HCT116 (cell line): ENCODE measurements around the gene CCDC134. TPM values are rescaled to one million over a fixed set of nuclear protein-coding genes. Genes with fewer than 3 reads are reported as not detected.

ENCODE experiments used
- ATAC-seq: fragments of 200-7000 bp; cut with Tn5 transposase; 2 replicates; pipeline ENCODE4 v1.9.1; 2020; ENCODE audit warnings: mild to moderate bottlenecking, moderate library complexity
- BruUV-seq: library from RNA; stranded (reverse); fragments of 400-500 nt; replicated peaks from 2 replicates; lab custom pipeline; 2021; lab: Mats Ljungman, UMichigan
- CTCF ChIA-PET: fragments of 300-600 bp; sonication (Branson Sonifier 250); formaldehyde crosslinking; loops from one replicate; lab custom pipeline; 2021; ENCODE audit warnings: antibody characterized with exemption; lab: Charles Lee
- POLR2A ChIA-PET: fragments of 300-600, 350-600 bp; sonication (Branson Sonifier 250); formaldehyde crosslinking; loops from one replicate; lab custom pipeline; 2021; ENCODE audit warnings: antibody characterized with exemption; lab: Charles Lee
- RAD21 ChIA-PET, 2 experiments: fragments of 300-600 bp; sonication (Branson Sonifier 250); formaldehyde crosslinking; loops; one replicate each; lab custom pipeline; 2023; ENCODE audit warnings: low total read pairs in 2 of 2; ENCODE audit not compliant: uncharacterized antibody in 2 of 2, unreplicated experiment in 2 of 2, low non-redundant PET in 1 of 2; lab: Charles Lee
- DNase-seq: peaks from one replicate; pipeline ENCODE4 v3.0.0-alpha.2; 2010; ENCODE audit warnings: low read depth, low spot score
- H2AFZ ChIP-seq: fragments of 200-600 bp; shearing (Covaris generic), sonication (generic); 2 replicates; pipeline ENCODE4 v1.6.1; 2017; ENCODE audit warnings: low read depth, mixed run types, mixed read lengths, antibody characterized with exemption, low read length; ENCODE audit not compliant: poor library complexity, severe bottlenecking
- H3K27ac ChIP-seq: 2 replicates; pipeline ENCODE4 v1.5.1; 2012; ENCODE audit warnings: low read depth, low read length
- H3K27me3 ChIP-seq: fragments of 200-600 bp; sonication (generic); 2 replicates; pipeline ENCODE4 v1.6.1; 2016; ENCODE audit warnings: mixed run types, low read length, mixed read lengths; ENCODE audit not compliant: insufficient read depth
- H3K36me3 ChIP-seq, 2 experiments: fragments of 200-500 bp in 1 of 2; fragments of 200-600 bp in 1 of 2; sonication (Bioruptor generic) in 1 of 2; sonication (generic) in 1 of 2; 2 replicates each; pipeline versions ENCODE4 v1.5.1 to v1.6.1; 2014 to 2016; ENCODE audit warnings: low read length in 2 of 2, inconsistent platforms in 1 of 2, mixed read lengths in 1 of 2, mixed run types in 1 of 2; ENCODE audit not compliant: insufficient read depth in 2 of 2, control insufficient read depth in 1 of 2
- H3K4me1 ChIP-seq, 2 experiments: fragments of 200-600 bp in 1 of 2; sonication (generic) in 1 of 2; 2 replicates each; pipeline versions ENCODE4 v1.5.1 to v1.6.1; 2012 to 2017; ENCODE audit warnings: low read length in 2 of 2, inconsistent platforms in 1 of 2, mild to moderate bottlenecking in 1 of 2, mixed read lengths in 1 of 2, mixed run types in 1 of 2, moderate library complexity in 1 of 2; ENCODE audit not compliant: insufficient read depth in 2 of 2, control insufficient read depth in 1 of 2
- H3K4me2 ChIP-seq: fragments of 200-600 bp; sonication (generic); 2 replicates; pipeline ENCODE4 v1.6.1; 2017; ENCODE audit warnings: mixed run types, low read length, mixed read lengths
- H3K4me3 ChIP-seq, 2 experiments: fragments of 200-600 bp in 1 of 2; sonication (generic) in 1 of 2; replicated peaks in 1 of 2; 2 replicates each; pipeline ENCODE4 v1.5.1; 2011 to 2016; ENCODE audit warnings: low read length in 2 of 2, control low read depth in 1 of 2, low read depth in 1 of 2, mild to moderate bottlenecking in 1 of 2, mixed read lengths in 1 of 2, mixed run types in 1 of 2
- H3K79me2 ChIP-seq: fragments of 200-600 bp; sonication (generic); 2 replicates; pipeline ENCODE4 v1.6.1; 2017; ENCODE audit warnings: mild to moderate bottlenecking, mixed run types, low read length, moderate library complexity, mixed read lengths; ENCODE audit not compliant: insufficient read depth
- H3K9ac ChIP-seq: fragments of 200-600 bp; sonication (generic); 2 replicates; pipeline ENCODE4 v1.6.1; 2016; ENCODE audit warnings: low read length, mixed read lengths
- H3K9me2 ChIP-seq: fragments of 200-600 bp; sonication (generic), shearing (Covaris generic); 2 replicates; pipeline ENCODE4 v1.6.1; 2017; ENCODE audit warnings: mixed run types, mild to moderate bottlenecking, moderate library complexity; ENCODE audit not compliant: insufficient read depth
- H3K9me3 ChIP-seq, 2 experiments: fragments of 200-500 bp in 1 of 2; fragments of 200-600 bp in 1 of 2; sonication (Bioruptor generic) in 1 of 2; sonication (generic) in 1 of 2; 2 replicates each; pipeline ENCODE4 v1.6.1; 2014 to 2017; ENCODE audit warnings: low read length in 2 of 2, mixed read lengths in 2 of 2, inconsistent platforms in 1 of 2, low read depth in 1 of 2, mild to moderate bottlenecking in 1 of 2, mixed run types in 1 of 2, moderate library complexity in 1 of 2; ENCODE audit not compliant: control insufficient read depth in 1 of 2, insufficient read depth in 1 of 2
- H4K20me1 ChIP-seq: fragments of 200-600 bp; sonication (generic), shearing (Covaris generic); 2 replicates; pipeline ENCODE4 v1.6.1; 2017; ENCODE audit warnings: mixed run types, mild to moderate bottlenecking, moderate library complexity; ENCODE audit not compliant: insufficient read depth
- ATF3 ChIP-seq: IDR thresholded peaks from 2 replicates; pipeline ENCODE4 v1.6.1; 2012
- SRF ChIP-seq: IDR thresholded peaks from 2 replicates; pipeline ENCODE4 v1.6.1; 2012; ENCODE audit warnings: low read depth
- intact Hi-C: fragments of 100-400 bp; cut with micrococcal nuclease; formaldehyde crosslinking; loops from 2 replicates; pipeline ENCODE4 v1.10.0; 2022
- total RNA-seq: library from RNA; stranded (reverse); gene quantifications from one replicate; pipeline ENCODE4 v1.2.1, GENCODE V29; 2021; ENCODE audit not compliant: unreplicated experiment
- TF ChIP-seq, protein P1 (sequence below): IDR thresholded peaks from 2 replicates; pipeline ENCODE4 v1.6.1; 2012; ENCODE audit warnings: low read depth
- TF ChIP-seq, protein P2 (sequence below), 3 experiments: fragments of 200-600 bp in 1 of 3; sonication (generic) in 1 of 3; IDR thresholded peaks in 2 of 3; conservative IDR thresholded peaks in 1 of 3; 2 replicates each; pipeline ENCODE4 v1.5.1; 2012 to 2017; ENCODE audit warnings: low read depth in 2 of 3, low read length in 2 of 3, antibody characterized with exemption in 1 of 3, borderline replicate concordance in 1 of 3, control low read depth in 1 of 3, mild to moderate bottlenecking in 1 of 3, mixed read lengths in 1 of 3, mixed run types in 1 of 3, moderate library complexity in 1 of 3; ENCODE audit not compliant: insufficient read depth in 1 of 3

The CCDC134 gene
- total RNA-seq, 1 experiment from 2014 or later: 15.8 TPM

DNA sequence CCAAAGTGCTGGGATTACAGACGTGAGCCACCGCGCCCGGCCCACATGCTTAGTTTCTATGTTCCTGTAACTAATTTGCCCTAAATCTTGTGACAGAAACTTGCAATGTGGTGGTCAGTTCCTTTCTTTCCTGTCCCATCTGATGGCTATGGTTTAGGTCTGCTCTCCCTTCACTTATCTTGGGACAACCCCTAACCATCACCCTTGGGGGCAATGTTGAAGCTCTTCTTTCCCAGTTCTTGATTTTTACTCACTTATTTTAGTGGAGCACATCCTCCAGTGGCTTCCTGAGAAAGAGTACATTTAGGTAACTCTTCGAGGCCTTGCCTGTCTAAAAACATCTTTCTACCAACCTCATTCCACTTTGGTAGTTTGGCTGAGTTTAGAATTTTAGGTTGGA lies 39.7 kb downstream of the CCDC134 start (continued):
- TF ChIP-seq, protein P1, sequence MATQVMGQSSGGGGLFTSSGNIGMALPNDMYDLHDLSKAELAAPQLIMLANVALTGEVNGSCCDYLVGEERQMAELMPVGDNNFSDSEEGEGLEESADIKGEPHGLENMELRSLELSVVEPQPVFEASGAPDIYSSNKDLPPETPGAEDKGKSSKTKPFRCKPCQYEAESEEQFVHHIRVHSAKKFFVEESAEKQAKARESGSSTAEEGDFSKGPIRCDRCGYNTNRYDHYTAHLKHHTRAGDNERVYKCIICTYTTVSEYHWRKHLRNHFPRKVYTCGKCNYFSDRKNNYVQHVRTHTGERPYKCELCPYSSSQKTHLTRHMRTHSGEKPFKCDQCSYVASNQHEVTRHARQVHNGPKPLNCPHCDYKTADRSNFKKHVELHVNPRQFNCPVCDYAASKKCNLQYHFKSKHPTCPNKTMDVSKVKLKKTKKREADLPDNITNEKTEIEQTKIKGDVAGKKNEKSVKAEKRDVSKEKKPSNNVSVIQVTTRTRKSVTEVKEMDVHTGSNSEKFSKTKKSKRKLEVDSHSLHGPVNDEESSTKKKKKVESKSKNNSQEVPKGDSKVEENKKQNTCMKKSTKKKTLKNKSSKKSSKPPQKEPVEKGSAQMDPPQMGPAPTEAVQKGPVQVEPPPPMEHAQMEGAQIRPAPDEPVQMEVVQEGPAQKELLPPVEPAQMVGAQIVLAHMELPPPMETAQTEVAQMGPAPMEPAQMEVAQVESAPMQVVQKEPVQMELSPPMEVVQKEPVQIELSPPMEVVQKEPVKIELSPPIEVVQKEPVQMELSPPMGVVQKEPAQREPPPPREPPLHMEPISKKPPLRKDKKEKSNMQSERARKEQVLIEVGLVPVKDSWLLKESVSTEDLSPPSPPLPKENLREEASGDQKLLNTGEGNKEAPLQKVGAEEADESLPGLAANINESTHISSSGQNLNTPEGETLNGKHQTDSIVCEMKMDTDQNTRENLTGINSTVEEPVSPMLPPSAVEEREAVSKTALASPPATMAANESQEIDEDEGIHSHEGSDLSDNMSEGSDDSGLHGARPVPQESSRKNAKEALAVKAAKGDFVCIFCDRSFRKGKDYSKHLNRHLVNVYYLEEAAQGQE: no peak
- no peak for TF ChIP-seq ATF3
- no peak for TF ChIP-seq SRF
- TF ChIP-seq, protein P2, sequence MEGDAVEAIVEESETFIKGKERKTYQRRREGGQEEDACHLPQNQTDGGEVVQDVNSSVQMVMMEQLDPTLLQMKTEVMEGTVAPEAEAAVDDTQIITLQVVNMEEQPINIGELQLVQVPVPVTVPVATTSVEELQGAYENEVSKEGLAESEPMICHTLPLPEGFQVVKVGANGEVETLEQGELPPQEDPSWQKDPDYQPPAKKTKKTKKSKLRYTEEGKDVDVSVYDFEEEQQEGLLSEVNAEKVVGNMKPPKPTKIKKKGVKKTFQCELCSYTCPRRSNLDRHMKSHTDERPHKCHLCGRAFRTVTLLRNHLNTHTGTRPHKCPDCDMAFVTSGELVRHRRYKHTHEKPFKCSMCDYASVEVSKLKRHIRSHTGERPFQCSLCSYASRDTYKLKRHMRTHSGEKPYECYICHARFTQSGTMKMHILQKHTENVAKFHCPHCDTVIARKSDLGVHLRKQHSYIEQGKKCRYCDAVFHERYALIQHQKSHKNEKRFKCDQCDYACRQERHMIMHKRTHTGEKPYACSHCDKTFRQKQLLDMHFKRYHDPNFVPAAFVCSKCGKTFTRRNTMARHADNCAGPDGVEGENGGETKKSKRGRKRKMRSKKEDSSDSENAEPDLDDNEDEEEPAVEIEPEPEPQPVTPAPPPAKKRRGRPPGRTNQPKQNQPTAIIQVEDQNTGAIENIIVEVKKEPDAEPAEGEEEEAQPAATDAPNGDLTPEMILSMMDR (IDR thresholded peaks at IDR 0.05 in 2 of 3, conservative IDR thresholded peaks at IDR 0.05 in 1 of 3; ENCODE audit: borderline replicate concordance in 1 of 3, insufficient read depth in 1 of 3, low read depth in 2 of 3, low read length in 2 of 3): no peak

- no peaks in the 10 kb centered on the region for H3K9me2 ChIP-seq
- peaks cover 6% of the 10 kb centered on the region; the same call in 1 of the 2 replicates for H4K20me1 ChIP-seq
- H2AFZ ChIP-seq: no peak overlapping the region
- TF ChIP-seq, protein P1: no peak
- peak overlapping the region; percentile 20; the same call in 1 of the 2 replicates for H3K4me2 ChIP-seq
- BruUV-seq: no TSS peak
- no peaks in the 10 kb centered on the region for H3K27me3 ChIP-seq
- no peak overlapping the region for H3K9ac ChIP-seq
- no peak for DNase-seq
- RAD21 ChIA-PET: no interaction called here
- H3K4me3 ChIP-seq: no peak overlapping the region
- H3K79me2 ChIP-seq: peaks cover 93% of the 10 kb centered on the region
- POLR2A ChIA-PET: interaction anchor here (1.0 kb wide), 1 partner anchor 8 kb away, joined by 5 read pairs; the partner anchor contains the start of gene SREBF2
- CTCF ChIA-PET: no interaction called here
- H3K9me3 ChIP-seq: no peaks in the 10 kb centered on the region
- no peak overlapping the region for H3K27ac ChIP-seq
- peak; percentile 46; the same call in 1 of the 2 replicates for ATAC-seq
- peaks cover 3 to 5% of the 10 kb centered on the region in 2 experiments; a peak in 2 of 4 replicates for H3K36me3 ChIP-seq
- intact Hi-C loops: no loop called here
- peaks cover 17 to 25% of the 10 kb centered on the region in 2 experiments for H3K4me1 ChIP-seq
These were observed 40.7 kb downstream of the CCDC134 start for GRCh38 chr22:41841085-41841712.
